ENCODE results near the gene GRM7.

DNA sequence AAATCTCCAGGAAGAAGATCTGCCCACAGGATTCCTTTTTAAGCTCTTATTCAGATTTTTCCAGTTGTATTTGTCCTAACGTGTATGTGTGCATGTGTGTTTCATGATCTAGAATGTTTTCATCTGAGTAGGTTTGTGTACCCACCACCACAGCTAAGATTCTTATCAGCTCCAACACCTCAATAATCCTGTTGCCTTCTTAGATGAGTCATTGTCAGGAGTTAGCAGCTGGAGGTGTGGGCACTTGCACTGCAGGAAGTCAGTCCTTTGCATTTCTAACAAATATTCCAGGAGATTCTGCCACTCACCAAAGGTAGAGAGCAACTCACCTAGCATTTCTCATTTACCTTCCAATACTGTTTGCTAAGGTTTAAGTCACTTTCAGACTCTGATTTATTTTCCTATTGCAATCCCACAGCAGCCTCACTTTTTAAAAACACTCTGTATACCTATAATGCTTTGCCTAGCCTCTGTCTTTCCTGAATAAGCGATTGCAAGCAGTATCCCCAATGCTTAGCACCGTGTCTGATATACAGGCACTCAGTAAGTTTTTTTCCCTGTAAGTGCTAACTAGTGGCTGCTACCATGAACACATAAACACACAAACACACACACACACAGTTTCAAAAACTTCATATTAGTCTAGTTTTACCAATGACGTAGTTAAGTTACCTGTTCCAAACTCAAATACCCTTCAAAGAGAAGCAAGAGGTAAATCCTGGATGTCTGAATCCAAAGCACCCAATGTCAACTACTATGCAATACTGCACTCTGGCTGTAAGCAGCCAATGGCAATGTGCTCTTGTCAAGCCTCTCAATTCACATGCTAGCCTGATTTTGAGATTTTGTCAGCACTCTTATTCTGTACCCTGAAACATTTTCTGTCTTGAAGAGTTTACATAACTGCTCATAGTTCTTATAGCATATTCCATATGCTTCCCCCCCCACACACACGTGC is 927.2 kb downstream of the GRM7 start:
- TF ChIP-seq, protein P1, sequence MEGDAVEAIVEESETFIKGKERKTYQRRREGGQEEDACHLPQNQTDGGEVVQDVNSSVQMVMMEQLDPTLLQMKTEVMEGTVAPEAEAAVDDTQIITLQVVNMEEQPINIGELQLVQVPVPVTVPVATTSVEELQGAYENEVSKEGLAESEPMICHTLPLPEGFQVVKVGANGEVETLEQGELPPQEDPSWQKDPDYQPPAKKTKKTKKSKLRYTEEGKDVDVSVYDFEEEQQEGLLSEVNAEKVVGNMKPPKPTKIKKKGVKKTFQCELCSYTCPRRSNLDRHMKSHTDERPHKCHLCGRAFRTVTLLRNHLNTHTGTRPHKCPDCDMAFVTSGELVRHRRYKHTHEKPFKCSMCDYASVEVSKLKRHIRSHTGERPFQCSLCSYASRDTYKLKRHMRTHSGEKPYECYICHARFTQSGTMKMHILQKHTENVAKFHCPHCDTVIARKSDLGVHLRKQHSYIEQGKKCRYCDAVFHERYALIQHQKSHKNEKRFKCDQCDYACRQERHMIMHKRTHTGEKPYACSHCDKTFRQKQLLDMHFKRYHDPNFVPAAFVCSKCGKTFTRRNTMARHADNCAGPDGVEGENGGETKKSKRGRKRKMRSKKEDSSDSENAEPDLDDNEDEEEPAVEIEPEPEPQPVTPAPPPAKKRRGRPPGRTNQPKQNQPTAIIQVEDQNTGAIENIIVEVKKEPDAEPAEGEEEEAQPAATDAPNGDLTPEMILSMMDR (IDR thresholded peaks at IDR 0.05; ENCODE audit: low read depth, low read length) = 0 out of 2 replicates have a peak, but pooled peaks have one; percentile 22
- no peak for TF ChIP-seq EZH2phosphoT487 (IDR thresholded peaks at IDR 0.05; ENCODE audit: low read depth)
